Measurements from ENCODE around the gene SLC25A39. TPM values are rescaled to one million over a fixed set of nuclear protein-coding genes. Genes with fewer than 3 reads are reported as not detected.

The SLC25A39 gene
- total and polyA plus RNA-seq, 2 donors (not counting 3 experiments of a cell fraction or from before 2014, with no cell fraction given) = 88.5 to 151 TPM

- Histone ChIP-seq H3K4me2 (ENCODE audit: insufficient read depth, low read length) (no peak overlapping the region), H2AFZ (ENCODE audit: low read depth, low read length) (no peak overlapping the region), H3K9me3 (replicated peaks; ENCODE audit: control insufficient read depth, insufficient read depth, low read length) (no peaks in the 10 kb centered on the region), H3K79me2 (ENCODE audit: control insufficient read depth, insufficient read depth, low read length) (no peaks in the 10 kb centered on the region), H4K20me1 (replicated peaks; ENCODE audit: control insufficient read depth, extremely low read depth, insufficient read depth, low read length) (no peaks in the 10 kb centered on the region), H3K4me1 (ENCODE audit: control insufficient read depth, extremely low read depth, insufficient read depth, low read length) (peaks cover 15% of the 10 kb centered on the region), H3K9me1 (replicated peaks; ENCODE audit: control insufficient read depth, extremely low read depth, insufficient read depth, low read length) (no peaks in the 10 kb centered on the region), H3K27ac (ENCODE audit: insufficient read depth, low read depth, low read length) (no peak overlapping the region), H3K4me3 (replicated peaks in 1 of 3; ENCODE audit: insufficient read depth in 1 of 3, low read depth in 1 of 3, low read length in 3 of 3) (no peak overlapping the region), H3K36me3 (ENCODE audit: control insufficient read depth in 2 of 2, extremely low read depth in 1 of 2, insufficient read depth in 2 of 2, low read length in 2 of 2) (no peaks in the 10 kb centered on the region), H3K9ac (replicated peaks; ENCODE audit: extremely low read depth, insufficient read depth, low read length) (no peak overlapping the region), H3K27me3 (ENCODE audit: control insufficient read depth in 2 of 2, insufficient read depth in 2 of 2, low read length in 2 of 2) (no peaks in the 10 kb centered on the region)
- dilution Hi-C loops (cut with MboI; ENCODE audit: extremely low pct_ligation_motif_present, low sequenced_read_pairs) (no loop called here), intact Hi-C loops (cut with micrococcal nuclease) (no loop called here)
- TF ChIP-seq JUN (IDR thresholded peaks at IDR 0.05; ENCODE audit: borderline replicate concordance, insufficient read depth, insufficient read length, low read depth) = no peak
- no peak for TF ChIP-seq MYC (IDR thresholded peaks at IDR 0.05; ENCODE audit: low read depth, low read length)
- no peak for TF ChIP-seq EZH2 (IDR thresholded peaks at IDR 0.05; ENCODE audit: borderline replicate concordance, low read depth, low read length, severe bottlenecking)
- TF ChIP-seq CTCF (IDR thresholded peaks at IDR 0.05; ENCODE audit: extremely low read depth in 1 of 2, insufficient read depth in 1 of 2, low read depth in 1 of 2, low read length in 2 of 2) = no peak
- no peak for TF ChIP-seq POLR2AphosphoS5 (IDR thresholded peaks at IDR 0.05; ENCODE audit: insufficient read depth, low read depth, low read length)
- TF ChIP-seq GATA2 (IDR thresholded peaks at IDR 0.05; ENCODE audit: insufficient read depth, insufficient read length, low read depth, low read length) = no peak
- TF ChIP-seq POLR2A (IDR thresholded peaks at IDR 0.05; ENCODE audit: low read depth, low read length) = no peak
- TF ChIP-seq MAX (IDR thresholded peaks at IDR 0.05; ENCODE audit: insufficient read depth, insufficient read length) = no peak
- no peak for TF ChIP-seq FOS (IDR thresholded peaks at IDR 0.05; ENCODE audit: borderline replicate concordance, insufficient read depth, low read length)
- DNase-seq (ENCODE audit: low read depth, low spot score) (no peak), FAIRE-seq (no peak)
- ChIA-PET POLR2A (no interaction called here), CTCF (interaction anchor here (1.1 kb wide), 1 partner anchor 25 kb away, joined by 4 read pairs; no protein-coding TSS in a partner anchor)
- no TSS peak for BruUV-seq (replicated peaks)
These were observed 41.1 kb downstream of the SLC25A39 start for GRCh38 chr17:44283344-44284023.
